ENCODE measurements around the gene ZNHIT1. TPM values are rescaled to one million over a fixed set of nuclear protein-coding genes. Genes with fewer than 3 reads are reported as not detected.

Gene ZNHIT1
- polyA plus RNA-seq, 1 donor (not counting 4 experiments of a cell fraction or from before 2014, with no cell fraction given): 46.4 TPM

- no peak for TF ChIP-seq EZH2 (IDR thresholded peaks at IDR 0.05; ENCODE audit: low read length)
- TF ChIP-seq CTCF (optimal IDR thresholded peaks at IDR 0.05 in 1 of 3, IDR thresholded peaks at IDR 0.05 in 1 of 3, conservative IDR thresholded peaks at IDR 0.05 in 1 of 3; ENCODE audit: extremely low read depth in 1 of 3, insufficient read depth in 2 of 3, low read length in 3 of 3): no peak
- no peak overlapping the region for H3K4me3 ChIP-seq (ENCODE audit: control insufficient read depth in 2 of 3, extremely low read depth in 1 of 3, insufficient read depth in 2 of 3, low read depth in 1 of 3, low read length in 3 of 3)
- H3K4me1 ChIP-seq (ENCODE audit: control insufficient read depth, extremely low read depth, insufficient read depth, low read length): peaks cover 8% of the 10 kb centered on the region
- no peak overlapping the region for H3K9ac ChIP-seq (ENCODE audit: control insufficient read depth, extremely low read depth, insufficient read depth, low read length)
- H3K27me3 ChIP-seq (ENCODE audit: control insufficient read depth, extremely low read depth, insufficient read depth, low read length): no peaks in the 10 kb centered on the region
- H3K36me3 ChIP-seq (ENCODE audit: control insufficient read depth in 2 of 2, extremely low read depth in 1 of 2, insufficient read depth in 2 of 2, low read length in 2 of 2): peaks cover 4 to 13% of the 10 kb centered on the region in 2 experiments
- no peak overlapping the region for H2AFZ ChIP-seq (ENCODE audit: control insufficient read depth, low read length)
- no peaks in the 10 kb centered on the region for H4K20me1 ChIP-seq (ENCODE audit: control insufficient read depth, extremely low read depth, insufficient read depth, low read length)
- H3K79me2 ChIP-seq (ENCODE audit: control insufficient read depth, insufficient read depth, low read length): no peaks in the 10 kb centered on the region
- H3K9me1 ChIP-seq (ENCODE audit: control insufficient read depth, extremely low read depth, insufficient read depth, low read length): no peaks in the 10 kb centered on the region
- no peak overlapping the region for H3K4me2 ChIP-seq (ENCODE audit: control insufficient read depth, extremely low read depth, insufficient read depth, low read depth, low read length)
- DNase-seq (ENCODE audit: low read depth, low spot score): no peak
- H3K9me3 ChIP-seq (ENCODE audit: control insufficient read depth, low read depth, low read length): no peaks in the 10 kb centered on the region
- dilution Hi-C loops (cut with MboI; ENCODE audit: extremely low pct_ligation_motif_present, low sequenced_read_pairs): no loop called here
- no peak for FAIRE-seq
- no peak overlapping the region for H3K27ac ChIP-seq (ENCODE audit: control insufficient read depth, insufficient read depth, low read length)
Observed at GRCh38 chr7:101234636-101235035, 16.7 kb downstream of the ZNHIT1 start.

GRCh38 chr7:101235050-101235449, 17.1 kb downstream of the ZNHIT1 start:
- no peaks in the 10 kb centered on the region for H4K20me1 ChIP-seq (ENCODE audit: control insufficient read depth, extremely low read depth, insufficient read depth, low read length)
- no peaks in the 10 kb centered on the region for H3K9me3 ChIP-seq (ENCODE audit: control insufficient read depth, low read depth, low read length)

More at GRCh38 chr7:101235050-101235449, 17.1 kb downstream of the ZNHIT1 start:
- Histone ChIP-seq H2AFZ (ENCODE audit: control insufficient read depth, low read length) (no peak overlapping the region), H3K79me2 (ENCODE audit: control insufficient read depth, insufficient read depth, low read length) (no peaks in the 10 kb centered on the region), H3K4me3 (ENCODE audit: control insufficient read depth in 2 of 3, extremely low read depth in 1 of 3, insufficient read depth in 2 of 3, low read depth in 1 of 3, low read length in 3 of 3) (no peak overlapping the region), H3K36me3 (ENCODE audit: control insufficient read depth in 2 of 2, extremely low read depth in 1 of 2, insufficient read depth in 2 of 2, low read length in 2 of 2) (peaks cover 4 to 17% of the 10 kb centered on the region in 2 experiments), H3K9ac (ENCODE audit: control insufficient read depth, extremely low read depth, insufficient read depth, low read length) (no peak overlapping the region), H3K4me2 (ENCODE audit: control insufficient read depth, extremely low read depth, insufficient read depth, low read depth, low read length) (no peak overlapping the region), H3K27me3 (ENCODE audit: control insufficient read depth, extremely low read depth, insufficient read depth, low read length) (no peaks in the 10 kb centered on the region), H3K27ac (ENCODE audit: control insufficient read depth, insufficient read depth, low read length) (no peak overlapping the region), H3K9me1 (ENCODE audit: control insufficient read depth, extremely low read depth, insufficient read depth, low read length) (no peaks in the 10 kb centered on the region), H3K4me1 (ENCODE audit: control insufficient read depth, extremely low read depth, insufficient read depth, low read length) (peaks cover 8% of the 10 kb centered on the region)
- peak; percentile 27 to 47 (median 31) for TF ChIP-seq CTCF (optimal IDR thresholded peaks at IDR 0.05 in 1 of 3, IDR thresholded peaks at IDR 0.05 in 1 of 3, conservative IDR thresholded peaks at IDR 0.05 in 1 of 3; ENCODE audit: extremely low read depth in 1 of 3, insufficient read depth in 2 of 3, low read length in 3 of 3)
- TF ChIP-seq EZH2 (IDR thresholded peaks at IDR 0.05; ENCODE audit: low read length): no peak
- dilution Hi-C loops (cut with MboI; ENCODE audit: extremely low pct_ligation_motif_present, low sequenced_read_pairs): no loop called here
- no peak for FAIRE-seq
- DNase-seq (ENCODE audit: low read depth, low spot score): no peak
